ENCODE data around the gene SHC3.
"Not testable (repeated sequence)": the region's sequence is repeated elsewhere in the genome, so short reads cannot be mapped to it uniquely, and the experiment has no call there.

SHC3 gene, protein sequence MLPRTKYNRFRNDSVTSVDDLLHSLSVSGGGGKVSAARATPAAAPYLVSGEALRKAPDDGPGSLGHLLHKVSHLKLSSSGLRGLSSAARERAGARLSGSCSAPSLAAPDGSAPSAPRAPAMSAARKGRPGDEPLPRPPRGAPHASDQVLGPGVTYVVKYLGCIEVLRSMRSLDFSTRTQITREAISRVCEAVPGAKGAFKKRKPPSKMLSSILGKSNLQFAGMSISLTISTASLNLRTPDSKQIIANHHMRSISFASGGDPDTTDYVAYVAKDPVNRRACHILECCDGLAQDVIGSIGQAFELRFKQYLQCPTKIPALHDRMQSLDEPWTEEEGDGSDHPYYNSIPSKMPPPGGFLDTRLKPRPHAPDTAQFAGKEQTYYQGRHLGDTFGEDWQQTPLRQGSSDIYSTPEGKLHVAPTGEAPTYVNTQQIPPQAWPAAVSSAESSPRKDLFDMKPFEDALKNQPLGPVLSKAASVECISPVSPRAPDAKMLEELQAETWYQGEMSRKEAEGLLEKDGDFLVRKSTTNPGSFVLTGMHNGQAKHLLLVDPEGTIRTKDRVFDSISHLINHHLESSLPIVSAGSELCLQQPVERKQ

DNA sequence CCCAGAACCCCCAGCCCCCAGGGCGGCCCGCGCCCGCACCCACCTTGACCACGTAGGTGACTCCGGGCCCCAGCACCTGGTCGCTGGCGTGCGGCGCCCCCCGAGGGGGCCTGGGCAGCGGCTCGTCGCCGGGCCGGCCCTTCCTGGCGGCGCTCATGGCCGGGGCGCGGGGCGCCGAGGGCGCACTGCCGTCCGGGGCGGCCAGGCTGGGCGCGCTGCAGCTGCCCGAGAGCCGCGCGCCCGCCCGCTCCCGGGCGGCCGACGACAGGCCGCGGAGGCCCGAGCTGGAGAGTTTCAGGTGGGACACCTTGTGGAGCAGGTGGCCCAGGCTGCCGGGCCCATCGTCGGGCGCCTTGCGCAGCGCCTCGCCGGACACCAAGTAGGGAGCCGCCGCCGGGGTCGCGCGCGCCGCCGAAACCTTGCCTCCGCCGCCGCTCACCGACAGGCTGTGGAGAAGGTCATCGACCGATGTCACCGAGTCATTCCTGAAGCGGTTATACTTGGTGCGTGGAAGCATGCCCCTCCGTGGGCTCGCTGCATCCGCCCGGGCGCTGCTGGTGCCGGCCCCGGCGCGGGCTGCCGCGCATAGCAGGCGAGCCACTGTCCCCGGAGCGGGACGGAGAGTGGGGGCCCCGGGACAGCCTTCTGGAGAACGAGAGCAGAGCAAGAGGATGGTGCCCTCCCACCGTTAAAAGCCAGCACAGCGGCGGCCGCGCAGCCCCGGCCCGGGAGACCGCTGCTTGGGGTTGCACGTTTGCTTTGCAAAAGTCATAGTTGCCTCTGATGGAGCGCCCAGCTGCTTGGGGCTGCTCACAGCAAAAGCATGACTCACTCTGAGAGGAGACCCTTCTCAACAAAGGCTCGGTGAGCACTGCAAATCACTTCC is at the start of gene SHC3:
TSS of gene SHC3 (minus strand) at position 875 of the 886 bp plus-strand sequence. CDS start at position 517, 358 bp downstream.
- DNase-seq (ENCODE audit: low spot score) = no peak

DNA sequence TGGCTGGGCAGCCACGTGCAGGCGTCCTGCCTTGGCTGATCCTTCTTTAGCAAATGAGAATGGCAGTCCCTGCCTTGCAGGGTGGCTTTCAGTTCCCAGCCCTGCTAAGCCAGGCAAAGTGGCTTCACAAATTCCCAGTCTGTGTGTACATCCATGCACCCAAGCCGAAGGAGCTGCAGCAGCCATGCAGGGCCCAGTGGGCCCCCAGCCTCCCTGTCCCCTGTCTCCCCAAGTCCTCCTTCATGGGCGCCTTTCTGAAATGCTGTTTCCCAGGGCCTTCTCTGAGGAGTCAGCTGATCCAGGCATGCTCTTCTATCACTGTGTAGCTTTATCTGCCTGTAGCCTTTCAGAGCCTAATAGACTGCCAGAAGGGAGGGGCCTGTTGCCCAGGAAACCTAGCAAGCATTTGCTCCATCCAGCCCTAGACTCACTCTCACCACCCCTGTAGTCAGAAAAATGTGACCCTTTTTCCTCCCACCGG is 47.4 kb upstream of the SHC3 start:
- no peak for DNase-seq (ENCODE audit: low spot score)

DNA sequence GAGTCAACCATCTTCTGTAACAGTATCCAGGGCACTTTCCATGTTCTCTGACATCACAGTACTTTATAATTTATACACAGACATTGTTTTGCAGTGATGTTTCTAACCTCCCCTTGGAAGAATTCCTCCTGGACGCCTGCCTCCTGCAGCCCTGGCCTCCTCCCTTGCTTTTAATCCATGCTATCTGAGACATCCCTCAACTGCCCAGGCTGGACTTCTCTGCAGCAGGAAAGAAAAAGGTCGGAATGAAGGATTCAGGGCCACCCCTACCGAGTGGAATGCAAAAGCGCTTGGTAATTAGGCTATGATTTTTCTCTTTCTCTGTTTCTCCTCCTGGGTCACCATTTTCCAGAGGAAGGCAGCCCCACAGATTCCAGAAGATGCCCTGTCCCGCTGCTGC is 47.0 kb upstream of the SHC3 start:
- DNase-seq (ENCODE audit: low spot score) = no peak

DNA sequence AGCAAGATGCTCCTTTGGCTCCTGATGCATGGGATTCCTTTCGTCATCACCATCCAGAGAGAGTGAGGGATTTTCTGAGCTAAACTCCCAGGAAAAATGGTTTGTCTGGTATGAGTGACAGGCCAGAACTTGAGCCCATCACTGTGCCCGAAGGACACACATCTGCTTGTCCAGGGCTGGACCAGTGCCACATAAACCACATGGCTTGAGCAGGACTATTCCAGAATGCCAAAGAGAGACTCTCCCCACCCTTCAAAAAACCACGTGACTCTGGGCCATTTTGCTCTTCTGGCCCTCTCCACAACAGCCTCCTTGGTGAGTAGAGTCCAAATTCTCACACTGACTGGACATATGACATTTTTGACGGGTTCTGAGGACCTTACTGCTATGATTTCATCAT is 46.4 kb upstream of the SHC3 start:
- no peak for DNase-seq (ENCODE audit: low spot score)

DNA sequence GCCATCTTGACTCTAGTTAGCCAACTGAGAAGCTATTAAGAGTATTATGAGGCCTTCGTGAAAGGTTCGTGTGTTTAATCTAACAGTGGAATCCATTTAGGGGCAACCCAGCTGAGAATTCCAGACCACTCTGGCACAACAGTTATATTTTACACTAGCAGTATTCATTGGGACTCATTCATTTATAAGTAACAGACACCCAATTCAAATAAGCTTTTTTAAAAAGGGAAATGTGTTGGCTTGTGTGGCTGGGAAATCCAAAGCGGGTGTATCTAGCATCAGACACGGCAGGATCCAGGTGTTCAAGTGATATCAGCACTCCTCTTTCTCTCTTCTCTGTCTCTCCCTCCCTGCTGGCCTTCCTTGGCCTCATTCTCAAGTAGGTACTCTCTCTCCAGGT is 46.0 kb upstream of the SHC3 start:
- no peak for DNase-seq (ENCODE audit: low spot score)

DNA sequence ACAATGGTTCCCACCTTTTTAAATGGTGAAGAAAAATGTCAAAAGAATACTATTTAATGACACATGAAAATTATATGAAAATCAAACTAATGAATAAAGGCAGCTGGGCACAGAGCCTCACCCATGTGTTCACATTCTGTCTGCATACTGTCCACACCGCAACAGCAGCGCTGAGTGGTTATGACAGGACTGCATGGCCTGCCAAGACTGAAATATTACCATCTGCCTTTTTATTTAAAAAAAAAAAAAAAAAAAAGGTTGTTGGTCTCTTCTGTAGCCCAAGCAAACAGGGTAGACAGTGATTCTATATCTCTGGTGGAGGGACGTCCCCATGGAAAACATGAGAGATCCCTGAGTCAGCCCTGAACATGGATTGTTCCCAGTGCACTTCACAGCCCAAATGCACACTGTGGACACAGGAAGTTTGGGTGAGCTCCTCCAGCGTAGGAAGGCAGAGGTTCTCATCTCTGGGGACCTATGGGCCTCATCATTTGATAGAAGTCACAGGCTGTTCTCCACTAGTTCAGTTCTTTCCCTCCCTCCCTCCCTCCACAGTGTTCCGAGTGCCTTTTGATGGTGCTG is 44.9 kb upstream of the SHC3 start:
- DNase-seq (ENCODE audit: low spot score) = no peak

DNA sequence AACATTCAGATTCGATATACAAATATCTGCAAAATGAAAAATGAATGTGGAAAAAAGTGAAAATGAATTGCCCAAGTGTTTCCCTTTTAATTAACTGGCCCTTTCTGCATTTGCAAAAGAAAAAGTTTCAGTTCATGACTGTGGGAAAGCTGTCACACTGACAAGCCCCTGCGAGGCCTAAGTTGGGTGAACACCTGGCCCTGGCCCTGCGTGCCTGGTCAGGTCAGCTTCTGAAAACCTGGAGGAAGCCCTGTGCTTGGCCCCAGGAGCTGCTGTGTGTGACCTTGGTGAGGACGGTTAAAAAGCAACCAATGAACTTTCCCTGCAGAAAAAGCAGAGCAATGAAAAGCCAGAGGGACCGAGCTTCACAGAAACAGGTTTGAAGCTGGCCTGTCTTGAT is 41.0 kb upstream of the SHC3 start:
- no peak for DNase-seq (ENCODE audit: low spot score)

DNA sequence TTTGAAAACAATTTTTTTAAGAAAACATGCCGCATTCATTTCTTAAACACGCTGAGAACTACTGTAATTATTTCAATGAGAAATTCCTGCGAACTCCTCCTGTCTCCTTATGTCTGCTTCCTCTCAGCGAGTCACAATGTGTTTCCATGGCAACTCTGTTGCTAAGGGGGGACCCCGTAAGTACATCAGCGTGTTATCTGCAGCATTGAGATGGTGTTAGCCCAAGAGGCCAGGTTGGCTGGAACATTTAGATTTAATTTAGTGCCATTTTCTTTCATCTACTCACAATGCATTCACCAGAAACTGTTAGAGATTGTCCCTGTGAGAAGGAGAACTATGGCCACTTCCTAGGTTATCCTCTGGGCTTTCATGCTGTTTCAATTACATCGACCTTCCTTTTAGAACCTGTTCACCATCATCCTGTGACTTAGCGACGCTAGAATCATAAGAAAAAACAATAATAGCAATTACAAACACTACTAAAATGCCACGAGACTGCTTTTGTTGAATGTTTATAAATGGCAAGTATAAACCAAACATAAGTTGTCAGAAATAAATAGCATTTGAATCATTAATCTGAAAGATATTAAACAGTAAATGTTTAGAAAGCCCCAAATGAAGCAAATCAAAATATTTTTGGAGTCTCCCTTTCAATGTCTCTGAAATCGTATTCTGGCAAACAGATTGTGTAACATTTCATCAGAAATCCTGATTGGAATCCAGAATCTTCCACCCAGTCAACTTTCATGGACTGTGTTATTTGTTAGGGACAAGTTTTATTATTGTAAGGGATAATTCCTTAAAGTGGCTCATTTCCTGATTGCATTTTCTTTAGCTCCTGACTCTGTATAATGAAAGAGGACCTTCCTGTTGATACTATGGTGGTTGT is 39.7 kb upstream of the SHC3 start:
- DNase-seq (ENCODE audit: low spot score) = no peak

DNA sequence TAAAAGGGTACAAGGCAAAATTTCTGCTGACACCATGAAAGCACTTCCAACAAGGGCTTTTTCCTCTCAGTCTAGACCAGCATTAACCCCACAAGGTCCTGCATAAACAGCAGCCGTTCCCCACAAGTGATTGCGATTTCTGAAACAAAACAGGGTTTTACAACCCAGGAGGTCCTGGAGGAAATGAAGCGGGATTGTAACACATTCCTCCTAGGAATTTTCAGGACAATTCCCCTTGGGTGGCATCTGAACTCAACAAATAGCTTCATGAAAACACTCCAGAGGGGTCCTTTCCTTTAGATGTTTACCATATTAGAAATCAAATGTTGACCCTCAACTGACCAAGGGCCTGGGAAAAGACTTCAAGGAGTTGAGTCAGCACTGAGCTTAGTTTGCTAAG is 36.7 kb upstream of the SHC3 start:
- no peak for DNase-seq (ENCODE audit: low spot score)

DNA sequence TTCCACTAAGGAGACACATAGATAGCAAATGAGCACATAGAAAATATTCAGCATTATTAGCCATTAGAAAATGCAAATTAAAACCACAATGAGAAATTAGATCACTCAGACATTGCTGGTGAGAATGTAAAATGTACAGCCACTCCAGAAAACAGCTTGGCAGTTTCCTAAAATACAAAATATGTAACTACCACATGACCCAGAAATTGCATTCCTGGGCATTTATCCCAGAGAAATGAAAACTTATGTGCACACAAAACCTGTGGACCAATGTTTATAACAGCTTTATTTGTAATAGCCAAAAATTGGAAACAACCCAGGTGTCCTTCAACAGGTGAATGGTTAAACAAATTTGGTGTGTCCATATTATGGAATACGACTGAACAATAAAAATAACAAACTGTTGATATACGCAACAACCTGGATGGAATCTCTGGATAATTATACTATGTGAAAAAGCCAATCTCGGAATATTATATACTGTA is 34.8 kb upstream of the SHC3 start:
- no peak for DNase-seq (ENCODE audit: low spot score)

DNA sequence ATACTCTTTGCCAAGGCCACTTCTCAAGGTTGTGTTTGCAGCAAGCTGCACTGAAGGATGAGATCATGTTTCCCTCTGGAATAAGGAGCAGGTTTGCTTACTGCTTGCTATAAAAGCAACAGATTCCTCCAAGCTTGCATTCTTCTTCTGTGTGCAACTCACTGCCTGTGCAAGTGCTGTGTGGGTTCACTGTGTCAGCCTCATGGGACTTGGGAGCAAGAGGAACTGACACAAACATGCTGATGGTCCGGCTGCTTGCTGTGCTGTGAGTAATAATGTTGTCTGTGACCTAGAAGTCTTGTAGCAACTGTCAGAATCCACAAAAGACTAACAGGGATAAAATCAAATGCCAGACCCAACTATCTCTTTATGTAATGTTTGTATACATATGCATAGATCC is 33.6 kb upstream of the SHC3 start:
- no peak for DNase-seq (ENCODE audit: low spot score)

DNA sequence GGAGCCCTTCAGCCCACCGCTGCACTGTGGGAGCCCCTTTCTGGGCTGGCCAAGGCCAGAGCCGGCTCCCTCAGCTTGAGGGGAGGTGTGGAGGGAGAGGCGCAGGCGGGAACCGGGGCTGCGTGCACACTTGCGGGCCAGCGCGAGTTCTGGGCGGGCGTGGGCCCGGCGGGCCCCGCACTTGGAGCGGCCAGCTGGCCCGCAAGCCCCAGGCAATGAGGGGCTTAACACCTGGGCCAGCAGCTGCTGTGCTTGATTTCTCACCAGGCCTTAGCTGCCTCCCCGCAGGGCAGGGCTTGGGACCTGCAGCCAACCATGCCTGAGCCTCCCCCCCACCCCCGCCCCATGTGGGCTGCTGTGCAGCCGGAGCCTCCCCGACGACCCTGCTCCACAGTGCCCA is 30.7 kb upstream of the SHC3 start:
- not testable (repeated sequence) for DNase-seq (ENCODE audit: low spot score)

DNA sequence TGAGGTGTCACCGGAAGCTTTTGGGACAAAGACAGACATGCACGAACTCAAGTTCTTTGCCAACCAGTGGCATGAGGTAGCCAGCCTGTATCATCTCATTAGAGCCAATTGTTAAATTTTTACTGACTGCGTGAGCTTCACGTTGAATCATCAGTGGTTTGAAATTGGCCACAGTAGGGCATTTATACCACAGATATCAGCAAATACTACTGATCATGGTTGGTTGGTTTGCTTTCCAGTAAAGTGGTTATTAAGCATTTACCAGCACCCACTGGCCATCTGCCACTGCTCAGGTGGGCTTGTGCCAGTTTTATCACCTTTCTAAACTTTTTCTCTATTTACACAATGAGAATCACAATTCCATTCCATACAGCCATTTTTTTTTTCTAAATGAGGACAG is 28.4 kb upstream of the SHC3 start:
- no peak for DNase-seq (ENCODE audit: low spot score)

DNA sequence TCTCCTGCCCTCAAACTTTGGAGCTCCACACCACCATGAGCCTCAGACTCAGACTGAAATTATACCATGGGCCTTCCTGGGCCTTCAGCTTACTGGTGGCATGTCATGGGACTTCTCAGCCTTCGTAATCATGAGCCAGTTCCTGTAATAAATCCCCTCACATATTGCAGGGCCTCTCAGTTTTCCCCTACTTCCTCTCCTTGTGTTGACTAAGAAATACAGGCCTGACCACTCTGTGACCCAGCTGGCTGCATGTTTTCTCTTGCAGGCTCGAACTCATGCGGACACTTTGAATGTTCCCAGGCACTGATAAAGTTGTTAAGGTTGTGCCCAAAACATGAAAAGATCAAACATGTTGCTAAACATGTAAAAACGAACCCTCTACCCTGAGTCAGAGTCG is 26.2 kb upstream of the SHC3 start:
- DNase-seq (ENCODE audit: low spot score) = no peak

DNA sequence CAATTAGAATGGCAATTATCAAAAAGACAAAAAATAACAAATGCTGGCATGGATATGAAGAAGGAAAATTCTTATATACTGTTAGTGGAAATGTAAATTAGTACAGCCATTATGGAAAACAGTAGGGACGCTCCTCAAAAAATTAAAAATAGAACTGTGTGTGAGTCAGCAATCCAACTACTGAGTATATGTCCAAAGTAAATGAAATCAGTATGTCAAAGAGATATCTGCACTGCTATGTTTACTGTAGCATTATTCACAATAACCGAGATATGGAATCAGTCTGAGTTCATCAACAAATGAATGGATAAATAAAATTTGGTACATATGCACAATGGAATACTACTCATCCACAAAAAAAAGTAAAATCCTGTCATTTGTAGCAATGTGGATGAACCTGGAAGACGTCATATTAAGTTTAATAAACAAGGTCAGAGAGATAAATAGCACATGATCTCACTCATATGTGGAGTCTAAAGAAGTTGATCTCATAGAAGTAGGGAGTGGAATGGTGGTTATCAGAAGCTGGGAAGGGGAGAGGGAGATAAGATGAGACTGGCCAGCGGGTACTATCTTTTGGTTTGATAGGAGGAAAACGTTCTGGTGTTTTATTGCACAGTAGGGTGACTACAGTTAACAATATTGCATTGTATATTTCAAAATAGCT is 16.6 kb upstream of the SHC3 start:
- no peak for DNase-seq (ENCODE audit: low spot score)

DNA sequence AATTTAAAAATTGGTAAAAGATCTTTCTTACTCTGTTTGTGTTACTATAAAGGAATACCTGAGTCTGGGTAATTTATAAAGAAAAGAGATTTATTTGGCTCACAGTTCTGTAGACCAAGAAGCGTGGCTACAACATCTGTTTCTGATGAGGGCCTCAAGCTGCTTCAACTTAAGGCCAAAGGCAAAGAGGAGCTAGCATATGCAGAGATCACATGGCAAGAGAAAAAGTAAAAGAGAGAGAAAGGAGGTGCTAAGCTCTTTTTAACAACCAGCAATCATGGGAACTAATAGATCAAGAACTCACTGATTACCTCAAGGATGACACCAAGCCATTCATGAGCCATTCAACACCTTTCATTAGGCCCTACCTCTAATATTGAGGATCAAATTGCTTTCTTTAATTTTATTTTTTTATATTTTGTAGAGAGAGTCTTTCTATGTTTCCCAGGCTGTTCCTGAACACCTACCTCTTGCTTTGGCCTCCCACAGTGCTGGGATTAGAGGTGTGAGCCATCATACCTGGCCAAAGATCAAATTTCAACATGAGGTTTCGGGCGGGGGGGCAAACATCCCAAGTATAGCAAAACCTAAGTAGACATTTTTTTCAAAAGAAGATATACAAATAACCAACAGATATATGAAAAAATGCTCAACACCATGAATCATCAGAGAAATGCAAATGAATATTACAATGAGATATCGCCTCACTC is 16.0 kb upstream of the SHC3 start:
- no peak for DNase-seq (ENCODE audit: low spot score)

DNA sequence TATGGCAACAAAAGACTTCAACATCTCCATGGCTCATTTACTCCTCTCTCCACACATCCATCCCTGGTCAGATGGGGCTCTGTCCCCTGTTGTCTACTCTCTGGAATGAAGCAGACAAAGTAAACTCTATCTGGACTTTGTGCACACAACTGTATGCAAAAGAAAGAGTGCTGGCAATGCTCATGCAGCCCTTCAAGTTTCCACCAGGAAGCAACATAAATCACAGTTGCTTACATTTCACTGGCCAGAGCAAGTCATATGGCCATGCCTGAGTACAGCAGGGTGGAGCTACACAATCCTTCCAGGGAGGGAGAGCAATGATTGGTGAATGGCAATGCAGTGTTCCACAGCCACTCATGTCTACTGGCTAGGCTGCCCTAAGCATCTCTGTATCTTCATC is 12.4 kb upstream of the SHC3 start:
- no peak for DNase-seq (ENCODE audit: low spot score)

DNA sequence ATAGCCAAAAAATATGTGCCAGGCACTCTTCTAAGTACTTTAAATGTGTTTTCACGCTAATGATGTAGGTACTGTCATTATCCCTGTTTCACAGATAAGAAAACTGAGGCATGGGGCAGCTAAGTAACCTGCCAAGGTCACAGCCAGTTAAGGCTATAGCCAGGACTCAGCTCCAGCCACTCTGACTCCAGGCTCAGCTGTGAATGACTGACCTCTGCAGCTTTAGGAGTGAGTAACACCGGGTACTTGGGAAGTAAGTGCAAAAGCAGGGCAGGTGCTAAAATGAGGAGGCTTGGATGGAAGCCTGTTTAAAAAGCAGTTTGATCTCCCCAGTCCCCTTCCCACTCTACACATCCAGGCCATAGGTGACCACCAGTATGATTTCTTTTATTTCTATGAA is 10.6 kb upstream of the SHC3 start:
- DNase-seq (ENCODE audit: low spot score) = no peak

DNA sequence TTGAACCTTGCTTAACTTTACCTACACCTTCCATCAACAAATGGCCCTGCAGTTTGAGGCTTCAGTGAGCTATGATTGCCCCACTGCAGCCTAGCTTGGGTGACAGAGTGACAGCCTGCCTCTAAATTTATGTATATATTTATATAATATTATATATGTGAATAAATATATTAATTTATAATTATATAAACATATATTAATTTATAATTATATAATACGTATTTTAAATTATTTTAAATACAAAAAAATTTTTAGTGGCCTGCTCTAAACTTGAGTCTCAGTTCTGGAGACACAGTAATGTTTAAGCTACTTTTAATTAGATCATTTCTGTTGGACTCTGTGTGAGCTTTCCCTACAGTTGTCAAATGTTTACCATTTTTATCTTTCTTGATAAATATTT is 9.3 kb upstream of the SHC3 start:
- DNase-seq (ENCODE audit: low spot score) = no peak

DNA sequence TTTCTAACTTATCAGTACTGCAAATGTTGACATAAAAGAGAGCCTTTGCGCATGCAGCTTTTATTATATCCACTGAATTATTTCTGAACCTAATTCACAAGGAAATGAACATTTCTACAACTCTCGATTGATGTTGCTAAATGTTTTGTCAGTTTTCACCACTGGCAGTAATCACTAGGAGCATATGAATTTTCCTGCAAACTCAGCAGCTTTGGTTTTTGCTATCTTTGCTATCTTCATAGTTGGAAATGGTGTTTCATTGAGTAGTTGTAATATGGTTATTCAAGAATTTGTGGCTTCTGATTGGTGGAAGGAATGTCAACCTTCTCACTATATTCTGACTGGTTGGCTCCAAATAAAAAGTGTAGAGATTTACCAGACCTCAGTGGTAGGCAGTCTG is 8.9 kb upstream of the SHC3 start:
- no peak for DNase-seq (ENCODE audit: low spot score)
